Transverse colon (tissue), 3 donors: ENCODE results near the gene WDR7.

Experiments
- CTCF ChIP-seq, 5 experiments: fragments of 200-600 bp in 3 of 5; fragments of 450-650 bp in 2 of 5; sonication (generic) in 3 of 5; IDR thresholded peaks; 1 replicate in 2 of 5; 2 replicates in 3 of 5; pipeline ENCODE4 v1.5.1; 2016 to 2017; ENCODE audit warnings: antibody characterized with exemption in 5 of 5, inconsistent platforms in 3 of 5, mild to moderate bottlenecking in 2 of 5, moderate library complexity in 1 of 5
- EP300 ChIP-seq: sonication (generic); formaldehyde crosslinking; IDR thresholded peaks from one replicate; pipeline ENCODE4 v1.6.1; 2017; ENCODE audit warnings: antibody characterized with exemption, low read depth
- POLR2A ChIP-seq: fragments of 450-650 bp; IDR thresholded peaks from one replicate; pipeline ENCODE4 v1.6.1; 2016; ENCODE audit warnings: antibody characterized with exemption, mild to moderate bottlenecking, moderate library complexity

- TF ChIP-seq CTCF (IDR thresholded peaks at IDR 0.05) (no peak), POLR2A (no peak), EP300 (no peak)
These were observed 71.4 kb downstream of the WDR7 start for GRCh38 chr18:56722518-56722917.
